DOHH2 (cell line): ENCODE results near the gene WDR6.

Experiments
- H3F3A ChIP-seq: fragments of 200-600 bp; sonication (generic), shearing (Covaris generic); 2 replicates; pipeline ENCODE4 v1.6.0; 2016; ENCODE audit warnings: antibody characterized with exemption, mild to moderate bottlenecking; ENCODE audit not compliant: control insufficient read depth, insufficient read depth
- H3K27ac ChIP-seq: fragments of 200-600 bp; sonication (generic); 2 replicates; pipeline ENCODE4 v1.5.1; 2014; ENCODE audit warnings: low read depth, mild to moderate bottlenecking, low read length, moderate library complexity
- H3K27me3 ChIP-seq: fragments of 200-600 bp; sonication (generic); 2 replicates; pipeline ENCODE4 v1.6.1; 2014; ENCODE audit warnings: mild to moderate bottlenecking, low read length, mixed read lengths; ENCODE audit not compliant: control insufficient read depth
- H3K36me3 ChIP-seq: fragments of 200-600 bp; sonication (generic); 2 replicates; pipeline ENCODE4 v1.6.1; 2014; ENCODE audit warnings: mild to moderate bottlenecking, low read length, moderate library complexity, mixed read lengths; ENCODE audit not compliant: control insufficient read depth
- H3K4me1 ChIP-seq: fragments of 200-600 bp; sonication (generic); 2 replicates; pipeline ENCODE4 v1.6.1; 2014; ENCODE audit warnings: mild to moderate bottlenecking, low read length, mixed read lengths; ENCODE audit not compliant: control insufficient read depth
- H3K4me2 ChIP-seq: fragments of 200-600 bp; sonication (generic); 2 replicates; pipeline ENCODE4 v1.6.0; 2014; ENCODE audit warnings: mild to moderate bottlenecking, low read length, moderate library complexity
- H3K4me3 ChIP-seq: fragments of 200-600 bp; sonication (generic); 2 replicates; pipeline ENCODE4 v1.5.1; 2014; ENCODE audit warnings: mild to moderate bottlenecking, low read length, mixed read lengths
- H3K79me2 ChIP-seq: fragments of 200-600 bp; sonication (generic); 2 replicates; pipeline ENCODE4 v1.6.1; 2014; ENCODE audit warnings: mild to moderate bottlenecking, low read length, mixed read lengths; ENCODE audit not compliant: control insufficient read depth
- H3K9me2 ChIP-seq: fragments of 200-600 bp; sonication (generic); replicated peaks from 2 replicates; pipeline ENCODE4 v1.6.1; 2014; ENCODE audit warnings: mild to moderate bottlenecking, low read length, mixed read lengths; ENCODE audit not compliant: control insufficient read depth
- H3K9me3 ChIP-seq: fragments of 200-600 bp; sonication (generic); 2 replicates; pipeline ENCODE4 v1.6.1; 2014; ENCODE audit warnings: antibody characterized with exemption, low read length, mixed read lengths; ENCODE audit not compliant: control insufficient read depth, insufficient read depth
- H4K20me1 ChIP-seq: fragments of 200-600 bp; sonication (generic); 2 replicates; pipeline ENCODE4 v1.6.0; 2014; ENCODE audit warnings: low read depth, mild to moderate bottlenecking, antibody characterized with exemption, low read length, moderate library complexity; ENCODE audit not compliant: control insufficient read depth, insufficient read depth
- EZH2phosphoT487 ChIP-seq: fragments of 200-600 bp; sonication (generic); IDR thresholded peaks from 2 replicates; pipeline ENCODE4 v1.6.1; 2017; ENCODE audit warnings: borderline replicate concordance, mild to moderate bottlenecking, antibody characterized with exemption, low read length, moderate library complexity, mixed read lengths
- TF ChIP-seq, protein P1 (sequence below): fragments of 200-600 bp; sonication (generic); IDR thresholded peaks from one replicate; pipeline ENCODE4 v1.5.1; 2014; ENCODE audit warnings: antibody characterized with exemption, mild to moderate bottlenecking, low read depth, low read length; ENCODE audit not compliant: poor library complexity, severe bottlenecking

The WDR6 gene

GRCh38 chr3:48991851-48992545 is 15.2 kb upstream of the WDR6 start:
- Histone ChIP-seq H3K9me2 (no peaks in the 10 kb centered on the region), H3K27me3 (no peaks in the 10 kb centered on the region), H3K79me2 (peaks cover 37% of the 10 kb centered on the region), H3K36me3 (peaks cover 22% of the 10 kb centered on the region), H3K4me3 (peak overlapping the region; percentile 88), H3K4me1 (peaks cover 29% of the 10 kb centered on the region), H4K20me1 (no peaks in the 10 kb centered on the region), H3K9me3 (no peaks in the 10 kb centered on the region), H3F3A (0 out of 2 replicates have a peak, but pooled peaks cover 3% of the 10 kb centered on the region), H3K27ac (no peak overlapping the region), H3K4me2 (peak overlapping the region; percentile 96)
- no peak for TF ChIP-seq EZH2phosphoT487
- TF ChIP-seq, protein P1, sequence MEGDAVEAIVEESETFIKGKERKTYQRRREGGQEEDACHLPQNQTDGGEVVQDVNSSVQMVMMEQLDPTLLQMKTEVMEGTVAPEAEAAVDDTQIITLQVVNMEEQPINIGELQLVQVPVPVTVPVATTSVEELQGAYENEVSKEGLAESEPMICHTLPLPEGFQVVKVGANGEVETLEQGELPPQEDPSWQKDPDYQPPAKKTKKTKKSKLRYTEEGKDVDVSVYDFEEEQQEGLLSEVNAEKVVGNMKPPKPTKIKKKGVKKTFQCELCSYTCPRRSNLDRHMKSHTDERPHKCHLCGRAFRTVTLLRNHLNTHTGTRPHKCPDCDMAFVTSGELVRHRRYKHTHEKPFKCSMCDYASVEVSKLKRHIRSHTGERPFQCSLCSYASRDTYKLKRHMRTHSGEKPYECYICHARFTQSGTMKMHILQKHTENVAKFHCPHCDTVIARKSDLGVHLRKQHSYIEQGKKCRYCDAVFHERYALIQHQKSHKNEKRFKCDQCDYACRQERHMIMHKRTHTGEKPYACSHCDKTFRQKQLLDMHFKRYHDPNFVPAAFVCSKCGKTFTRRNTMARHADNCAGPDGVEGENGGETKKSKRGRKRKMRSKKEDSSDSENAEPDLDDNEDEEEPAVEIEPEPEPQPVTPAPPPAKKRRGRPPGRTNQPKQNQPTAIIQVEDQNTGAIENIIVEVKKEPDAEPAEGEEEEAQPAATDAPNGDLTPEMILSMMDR: no peak

DNA sequence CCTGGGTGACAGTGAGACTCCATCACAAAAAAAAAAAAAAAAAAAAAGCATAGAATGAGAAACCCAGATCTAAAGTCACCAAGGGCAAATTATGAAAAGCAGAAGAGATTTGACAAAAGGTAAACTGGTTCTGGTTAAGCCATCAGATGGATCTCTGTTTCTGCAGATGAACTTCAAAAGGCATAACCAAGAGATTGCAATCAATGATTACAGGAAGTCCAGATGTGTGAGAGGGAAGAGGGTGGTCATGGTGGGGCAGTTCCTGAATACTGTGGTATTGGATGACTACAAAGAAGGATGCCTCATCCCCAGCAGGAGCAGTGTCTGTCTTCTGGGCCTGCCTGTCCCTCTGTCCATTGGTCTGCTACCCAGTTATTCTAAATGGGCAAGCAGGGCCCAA is 13.4 kb upstream of the WDR6 start:
- Histone ChIP-seq H3K4me1 (peaks cover 24% of the 10 kb centered on the region), H3K9me3 (no peaks in the 10 kb centered on the region), H4K20me1 (no peaks in the 10 kb centered on the region), H3K4me2 (no peak overlapping the region), H3K79me2 (peaks cover 37% of the 10 kb centered on the region), H3F3A (0 out of 2 replicates have a peak, but pooled peaks cover 3% of the 10 kb centered on the region), H3K9me2 (no peaks in the 10 kb centered on the region), H3K36me3 (peaks cover 22% of the 10 kb centered on the region), H3K4me3 (no peak overlapping the region), H3K27me3 (no peaks in the 10 kb centered on the region), H3K27ac (no peak overlapping the region)
- TF ChIP-seq EZH2phosphoT487: no peak
- TF ChIP-seq, protein P1: no peak

- no peak overlapping the region for H3K27ac ChIP-seq
- H3K27me3 ChIP-seq: no peaks in the 10 kb centered on the region
- H3K79me2 ChIP-seq: peaks cover 11% of the 10 kb centered on the region
- H3K9me2 ChIP-seq: no peaks in the 10 kb centered on the region
- H3F3A ChIP-seq: peaks cover 3% of the 10 kb centered on the region; the same call in 1 of the 2 replicates
- no peak overlapping the region for H3K4me2 ChIP-seq
- H3K9me3 ChIP-seq: no peaks in the 10 kb centered on the region
- peaks cover 10% of the 10 kb centered on the region for H3K36me3 ChIP-seq
- TF ChIP-seq, protein P1: no peak
- no peak for TF ChIP-seq EZH2phosphoT487
- H4K20me1 ChIP-seq: no peaks in the 10 kb centered on the region
- H3K4me3 ChIP-seq: no peak overlapping the region
- H3K4me1 ChIP-seq: peaks cover 5% of the 10 kb centered on the region
Measured at GRCh38 chr3:48996640-48997039, 10.6 kb upstream of the WDR6 start.
